OCI-LY1 (cell line): ENCODE measurements around the gene MINDY3.

Experiments
- H2AFZ ChIP-seq: fragments of 200-600 bp; sonication (generic), shearing (Covaris generic); 2 replicates; pipeline ENCODE4 v1.6.0; 2014; ENCODE audit warnings: antibody characterized with exemption, mild to moderate bottlenecking, low read length
- H3F3A ChIP-seq: fragments of 200-600 bp; sonication (generic), shearing (Covaris generic); 2 replicates; pipeline ENCODE4 v1.6.0; 2014; ENCODE audit warnings: mild to moderate bottlenecking, antibody characterized with exemption, low read length, moderate library complexity; ENCODE audit not compliant: insufficient read depth
- H3K27ac ChIP-seq: fragments of 200-600 bp; sonication (generic); 2 replicates; pipeline ENCODE4 v1.5.1; 2014; ENCODE audit warnings: low read length, mixed run types, mild to moderate bottlenecking, low read depth; ENCODE audit not compliant: poor library complexity, severe bottlenecking
- H3K27me3 ChIP-seq: fragments of 200-600 bp; sonication (generic); 2 replicates; pipeline ENCODE4 v1.6.0; 2014; ENCODE audit warnings: antibody characterized with exemption, mild to moderate bottlenecking, low read length, moderate library complexity; ENCODE audit not compliant: insufficient read depth
- H3K36me3 ChIP-seq: fragments of 200-600 bp; sonication (generic); 2 replicates; pipeline ENCODE4 v1.6.1; 2014; ENCODE audit warnings: mild to moderate bottlenecking, antibody characterized with exemption, low read length, moderate library complexity, mixed read lengths; ENCODE audit not compliant: insufficient read depth
- H3K4me1 ChIP-seq: fragments of 200-600 bp; sonication (generic); 2 replicates; pipeline ENCODE4 v1.5.1; 2014; ENCODE audit warnings: mild to moderate bottlenecking, low read length, moderate library complexity; ENCODE audit not compliant: insufficient read depth, severe bottlenecking
- H3K4me2 ChIP-seq: fragments of 200-600 bp; sonication (generic), shearing (Covaris generic); 2 replicates; pipeline ENCODE4 v1.6.1; 2014; ENCODE audit warnings: low read length
- H3K4me3 ChIP-seq: fragments of 200-600 bp; sonication (generic); 2 replicates; pipeline ENCODE4 v1.5.1; 2014; ENCODE audit warnings: low read length, low read depth, mild to moderate bottlenecking, mixed read lengths; ENCODE audit not compliant: poor library complexity, severe bottlenecking
- H3K79me2 ChIP-seq: fragments of 200-600 bp; shearing (Covaris generic); 2 replicates; pipeline ENCODE4 v1.6.1; 2016; ENCODE audit warnings: mixed run types, low read length, mixed read lengths; ENCODE audit not compliant: insufficient read depth
- H3K9ac ChIP-seq: fragments of 200-600 bp; sonication (generic), shearing (Covaris generic); 2 replicates; pipeline ENCODE4 v1.6.1; 2014; ENCODE audit warnings: mild to moderate bottlenecking, low read length, mixed read lengths
- H3K9me2 ChIP-seq: fragments of 200-600 bp; sonication (generic), shearing (Covaris generic); 2 replicates; pipeline ENCODE4 v1.6.1; 2014; ENCODE audit warnings: low read depth, mild to moderate bottlenecking, low read length, mixed read lengths
- H3K9me3 ChIP-seq: fragments of 200-600 bp; shearing (Covaris generic); 2 replicates; pipeline ENCODE4 v1.6.1; 2014; ENCODE audit warnings: low read length, mixed read lengths
- H4K20me1 ChIP-seq: fragments of 200-600 bp; sonication (generic), shearing (Covaris generic); 2 replicates; pipeline ENCODE4 v1.6.0; 2016; ENCODE audit warnings: mild to moderate bottlenecking, low read length; ENCODE audit not compliant: insufficient read depth
- EZH2 ChIP-seq: fragments of 200-600 bp; sonication (generic), shearing (Covaris generic); IDR thresholded peaks from 2 replicates; pipeline ENCODE4 v1.8.0; 2017; ENCODE audit warnings: borderline replicate concordance, mixed run types, mild to moderate bottlenecking, antibody characterized with exemption, low read length, moderate library complexity, mixed read lengths
- TF ChIP-seq, protein P1 (sequence below): fragments of 200-600 bp; sonication (generic), shearing (Covaris generic); IDR thresholded peaks from 2 replicates; pipeline ENCODE4 v1.5.1; 2017; ENCODE audit warnings: mild to moderate bottlenecking, antibody characterized with exemption, low read length, moderate library complexity, mixed read lengths

MINDY3 gene

DNA sequence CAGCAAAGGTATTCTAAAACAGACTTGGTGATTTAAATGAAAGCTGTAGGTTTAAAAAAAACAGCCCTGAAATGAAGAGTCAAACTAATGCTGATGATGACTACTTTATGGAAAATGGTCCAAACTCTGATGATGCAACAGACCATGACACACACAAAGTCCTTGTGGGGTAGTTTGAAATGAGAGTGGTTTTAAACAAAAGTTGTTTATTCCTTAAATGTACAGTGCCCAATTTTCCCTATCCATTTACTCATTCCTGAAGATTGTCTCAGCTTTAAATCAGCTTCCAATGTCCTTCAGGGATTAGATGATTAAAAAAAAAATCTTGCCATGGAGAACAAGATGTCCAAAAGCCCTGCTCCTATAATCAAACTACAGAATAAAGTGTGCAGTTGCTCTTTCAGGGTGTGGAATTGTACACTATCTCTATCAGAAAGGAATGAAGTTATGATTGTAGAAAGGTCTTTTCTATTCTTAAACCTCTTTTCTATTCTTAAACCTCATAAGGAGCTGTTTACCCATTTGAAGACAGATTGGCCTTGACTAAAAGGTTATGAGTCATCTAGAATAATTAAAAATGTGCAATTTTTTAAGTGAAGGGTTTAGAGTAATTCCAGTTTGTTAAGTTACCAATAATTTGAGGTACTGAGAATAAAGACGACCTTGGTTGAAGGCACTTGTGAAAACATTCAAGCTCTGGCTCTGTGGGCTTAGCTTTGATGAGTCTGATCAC is 70.3 kb downstream of the MINDY3 start:
- Histone ChIP-seq H3K4me2 (no peak overlapping the region), H3K27ac (no peak overlapping the region), H3F3A (no peaks in the 10 kb centered on the region), H3K9me2 (no peaks in the 10 kb centered on the region), H2AFZ (no peak overlapping the region), H3K9ac (no peak overlapping the region), H3K4me1 (no peaks in the 10 kb centered on the region), H3K9me3 (no peaks in the 10 kb centered on the region), H3K36me3 (peaks cover 20% of the 10 kb centered on the region; the same call in 1 of the 2 replicates), H3K27me3 (no peaks in the 10 kb centered on the region), H3K4me3 (no peak overlapping the region), H3K79me2 (no peaks in the 10 kb centered on the region), H4K20me1 (no peaks in the 10 kb centered on the region)
- TF ChIP-seq EZH2 = no peak
- TF ChIP-seq, protein P1, sequence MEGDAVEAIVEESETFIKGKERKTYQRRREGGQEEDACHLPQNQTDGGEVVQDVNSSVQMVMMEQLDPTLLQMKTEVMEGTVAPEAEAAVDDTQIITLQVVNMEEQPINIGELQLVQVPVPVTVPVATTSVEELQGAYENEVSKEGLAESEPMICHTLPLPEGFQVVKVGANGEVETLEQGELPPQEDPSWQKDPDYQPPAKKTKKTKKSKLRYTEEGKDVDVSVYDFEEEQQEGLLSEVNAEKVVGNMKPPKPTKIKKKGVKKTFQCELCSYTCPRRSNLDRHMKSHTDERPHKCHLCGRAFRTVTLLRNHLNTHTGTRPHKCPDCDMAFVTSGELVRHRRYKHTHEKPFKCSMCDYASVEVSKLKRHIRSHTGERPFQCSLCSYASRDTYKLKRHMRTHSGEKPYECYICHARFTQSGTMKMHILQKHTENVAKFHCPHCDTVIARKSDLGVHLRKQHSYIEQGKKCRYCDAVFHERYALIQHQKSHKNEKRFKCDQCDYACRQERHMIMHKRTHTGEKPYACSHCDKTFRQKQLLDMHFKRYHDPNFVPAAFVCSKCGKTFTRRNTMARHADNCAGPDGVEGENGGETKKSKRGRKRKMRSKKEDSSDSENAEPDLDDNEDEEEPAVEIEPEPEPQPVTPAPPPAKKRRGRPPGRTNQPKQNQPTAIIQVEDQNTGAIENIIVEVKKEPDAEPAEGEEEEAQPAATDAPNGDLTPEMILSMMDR = no peak

DNA sequence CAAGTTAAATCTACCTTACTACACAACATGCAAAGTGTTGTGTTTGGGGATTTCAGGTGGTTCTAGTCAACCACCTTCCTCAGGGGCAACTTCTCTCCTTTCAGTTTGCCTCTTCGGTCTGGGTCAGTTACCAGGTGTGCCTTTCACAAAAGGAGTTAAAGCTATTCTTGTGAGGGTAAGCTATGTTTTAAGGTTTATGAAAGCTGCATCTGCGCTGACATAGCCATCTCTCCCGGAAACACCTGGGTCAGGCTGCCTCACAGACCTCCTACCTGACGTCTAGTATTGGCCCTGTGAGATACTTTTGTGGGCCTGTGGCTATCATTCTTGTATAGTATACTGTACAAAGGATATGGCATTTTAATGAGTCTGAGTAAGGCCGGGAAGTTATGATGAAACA is 72.9 kb downstream of the MINDY3 start:
- H3K9ac ChIP-seq = no peak overlapping the region
- peaks cover 15% of the 10 kb centered on the region; the same call in 1 of the 2 replicates for H3K36me3 ChIP-seq
- no peaks in the 10 kb centered on the region for H3K9me2 ChIP-seq
- no peak overlapping the region for H3K4me2 ChIP-seq
- no peak for TF ChIP-seq EZH2
- TF ChIP-seq, protein P1 = no peak
- H3K27me3 ChIP-seq = no peaks in the 10 kb centered on the region
- H3F3A ChIP-seq = no peaks in the 10 kb centered on the region
- H3K27ac ChIP-seq = no peak overlapping the region
- no peaks in the 10 kb centered on the region for H3K9me3 ChIP-seq
- no peaks in the 10 kb centered on the region for H3K79me2 ChIP-seq
- H2AFZ ChIP-seq = no peak overlapping the region
- no peaks in the 10 kb centered on the region for H4K20me1 ChIP-seq
- H3K4me1 ChIP-seq = no peaks in the 10 kb centered on the region
- H3K4me3 ChIP-seq = no peak overlapping the region

DNA sequence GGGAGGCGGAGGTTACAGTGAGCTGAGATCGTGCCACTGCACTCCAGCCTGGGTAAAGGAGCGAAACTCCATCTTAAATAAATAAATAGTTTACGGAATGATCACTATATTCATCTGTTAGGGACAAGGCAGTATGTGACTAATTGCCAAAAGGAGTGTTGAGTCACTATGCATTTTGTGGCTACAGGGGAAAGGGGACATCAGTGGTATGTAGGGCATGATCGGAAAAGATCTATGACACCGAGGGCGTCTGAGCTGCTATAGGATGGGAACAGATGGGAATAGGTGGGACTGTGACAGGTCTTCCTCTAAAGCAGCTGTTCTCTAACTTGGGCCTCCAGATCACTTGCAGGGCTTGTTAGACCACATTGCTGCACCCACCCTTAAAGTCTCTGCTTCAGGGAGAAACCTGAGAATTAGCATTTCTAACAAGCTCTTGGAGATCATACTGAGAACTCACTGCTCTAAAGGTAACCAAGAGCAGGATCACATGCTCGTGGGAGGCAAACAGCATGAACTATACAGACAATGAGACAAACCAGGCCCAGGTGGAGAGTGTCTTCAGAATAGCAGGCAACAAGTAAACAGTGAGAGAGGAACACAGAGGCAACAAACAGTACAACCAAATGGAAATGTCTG is 75.5 kb downstream of the MINDY3 start:
- H3K36me3 ChIP-seq = peaks cover 24% of the 10 kb centered on the region; the same call in 1 of the 2 replicates
- TF ChIP-seq, protein P1 = no peak
- no peak for TF ChIP-seq EZH2

More for the DNA sequence above, 75.5 kb downstream of the MINDY3 start:
- Histone ChIP-seq H3K4me2 (no peak overlapping the region), H3K9ac (no peak overlapping the region), H3K27me3 (no peaks in the 10 kb centered on the region), H3K27ac (no peak overlapping the region), H3K9me2 (no peaks in the 10 kb centered on the region), H2AFZ (no peak overlapping the region), H3K4me1 (no peaks in the 10 kb centered on the region), H3K79me2 (no peaks in the 10 kb centered on the region), H4K20me1 (no peaks in the 10 kb centered on the region), H3F3A (no peaks in the 10 kb centered on the region), H3K9me3 (no peaks in the 10 kb centered on the region), H3K4me3 (no peak overlapping the region)
